HG03060 (cell line): ENCODE results near the gene TUFM.
"Not testable (repeated sequence)": the region's sequence is repeated elsewhere in the genome, so short reads cannot be mapped to it uniquely, and the experiment has no call there.

Experiments
- ATAC-seq: cut with Tn5 transposase; IDR thresholded peaks from one replicate; pipeline ENCODE4 v1.9.1; 2021; ENCODE audit warnings: low read depth, moderate number of reproducible peaks; ENCODE audit not compliant: unreplicated experiment

TUFM gene

GRCh38 chr16:28820016-28820415, 26.1 kb downstream of the TUFM start:
- no peak for ATAC-seq

DNA sequence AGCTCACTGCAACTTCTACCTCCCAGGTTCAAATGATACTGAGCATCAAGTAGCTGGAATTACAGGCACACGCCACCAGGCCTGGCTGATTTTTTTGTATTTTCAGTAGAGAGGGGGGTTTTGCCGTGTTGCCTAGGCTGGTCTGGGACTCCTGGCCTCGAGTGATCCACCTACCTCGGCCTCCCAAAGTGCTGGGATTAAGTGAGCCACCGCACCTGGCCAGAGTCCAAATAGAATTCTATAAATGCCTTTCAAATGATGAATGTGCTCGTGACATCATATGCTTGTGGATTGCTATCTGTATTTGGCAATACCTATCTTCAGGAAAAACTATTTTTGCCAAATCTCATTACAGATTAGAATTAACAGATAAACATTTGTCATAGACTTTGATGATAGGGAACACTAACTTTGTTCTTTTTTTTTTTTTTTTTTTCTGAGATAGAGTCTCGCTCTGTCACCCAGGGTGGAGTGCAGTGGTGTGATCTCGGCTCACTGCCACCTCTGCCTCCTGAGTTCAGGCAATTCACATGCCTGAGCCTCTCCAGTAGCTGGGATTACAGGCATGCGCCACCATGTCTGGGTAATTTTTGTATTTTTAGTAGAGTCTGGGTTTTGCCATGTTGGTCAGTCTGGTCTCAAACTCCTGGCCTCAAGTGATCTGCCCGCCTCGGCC, 38.6 kb downstream of the TUFM start:
- ATAC-seq = not testable (repeated sequence)

DNA sequence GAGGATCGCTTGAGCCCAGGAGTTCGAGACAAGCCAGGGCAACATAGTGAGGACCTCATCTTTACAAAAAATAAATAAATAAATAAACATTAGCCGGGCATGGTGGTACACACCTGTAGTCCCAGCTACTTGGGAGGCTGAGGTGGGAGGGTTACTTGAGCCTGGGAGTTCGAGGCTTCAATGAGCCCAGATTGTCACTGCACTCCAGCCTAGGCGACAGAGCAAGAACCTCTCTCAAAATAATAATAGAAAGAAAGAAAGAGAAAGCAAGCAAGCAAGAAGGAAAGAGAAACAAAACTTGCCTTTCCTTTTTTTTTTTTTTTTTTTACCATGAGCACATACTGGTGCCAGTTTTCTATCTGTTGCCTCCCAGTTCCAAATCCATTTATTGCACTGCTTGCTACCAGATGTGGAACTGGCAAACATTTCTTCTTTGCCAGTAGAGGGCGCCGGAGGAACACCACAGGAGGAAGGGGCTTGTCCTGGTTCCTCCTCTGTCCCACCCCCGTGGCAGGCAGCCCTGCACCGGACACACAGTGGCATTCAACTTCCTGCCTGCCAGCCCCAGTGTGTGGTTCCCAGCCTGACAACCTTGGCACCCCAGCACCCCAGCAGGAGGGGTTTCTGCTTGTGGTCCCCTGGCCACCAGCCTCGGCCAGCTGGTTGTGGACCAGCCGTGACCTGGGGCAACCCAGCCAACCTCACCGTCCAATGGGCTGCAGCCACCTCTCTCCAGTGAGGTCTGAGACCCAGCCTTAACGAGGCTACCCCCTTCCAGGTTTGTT, 43.7 kb downstream of the TUFM start:
- not testable (repeated sequence) for ATAC-seq
